GM06990 (cell line): ENCODE data around the gene AK3.
"Not testable (repeated sequence)": the region's sequence is repeated elsewhere in the genome, so short reads cannot be mapped to it uniquely, and the experiment has no call there.

ENCODE experiments used
- DNase-seq: peaks from one replicate; pipeline ENCODE4 v3.0.0-alpha.2; 2011; ENCODE audit not compliant: insufficient read length; ENCODE audit errors: extremely low read depth
- H3K27me3 ChIP-seq: replicated peaks from 2 replicates; pipeline ENCODE4 v1.6.0; 2011; ENCODE audit warnings: low read length; ENCODE audit not compliant: control insufficient read depth, insufficient read depth
- H3K36me3 ChIP-seq: 2 replicates; pipeline ENCODE4 v1.5.1; 2011; ENCODE audit warnings: low read length; ENCODE audit not compliant: control insufficient read depth, insufficient read depth
- H3K4me3 ChIP-seq: replicated peaks from 2 replicates; pipeline ENCODE4 v1.5.1; 2011; ENCODE audit warnings: low read depth, mild to moderate bottlenecking, control low read depth, low read length
- TF ChIP-seq, protein P1 (sequence below): IDR thresholded peaks from 2 replicates; pipeline ENCODE4 v1.5.1; 2011; ENCODE audit warnings: low read length, control low read depth, mild to moderate bottlenecking, inconsistent platforms; ENCODE audit not compliant: insufficient read depth, poor library complexity, severe bottlenecking

Gene AK3

DNA sequence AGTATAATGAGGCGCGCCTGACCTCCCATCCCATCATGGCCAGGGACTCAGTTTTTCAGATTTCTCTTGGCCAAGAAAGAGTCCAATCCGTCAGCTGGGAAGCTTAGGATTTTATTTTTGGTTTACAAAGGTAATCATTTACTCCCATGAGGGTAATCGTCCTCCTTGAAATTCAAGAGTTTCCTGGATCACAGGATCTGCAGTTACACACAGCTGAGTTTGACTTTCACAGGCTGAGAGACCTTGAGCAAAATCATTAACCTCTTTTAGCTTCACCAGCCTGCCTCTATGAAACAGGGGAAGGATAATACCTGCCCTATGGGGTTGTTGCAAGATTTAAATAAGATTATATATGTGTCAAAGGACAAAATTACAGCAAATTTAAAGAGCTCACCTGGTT, 15.4 kb upstream of the AK3 start:
- no peak overlapping the region for H3K4me3 ChIP-seq
- TF ChIP-seq, protein P1, sequence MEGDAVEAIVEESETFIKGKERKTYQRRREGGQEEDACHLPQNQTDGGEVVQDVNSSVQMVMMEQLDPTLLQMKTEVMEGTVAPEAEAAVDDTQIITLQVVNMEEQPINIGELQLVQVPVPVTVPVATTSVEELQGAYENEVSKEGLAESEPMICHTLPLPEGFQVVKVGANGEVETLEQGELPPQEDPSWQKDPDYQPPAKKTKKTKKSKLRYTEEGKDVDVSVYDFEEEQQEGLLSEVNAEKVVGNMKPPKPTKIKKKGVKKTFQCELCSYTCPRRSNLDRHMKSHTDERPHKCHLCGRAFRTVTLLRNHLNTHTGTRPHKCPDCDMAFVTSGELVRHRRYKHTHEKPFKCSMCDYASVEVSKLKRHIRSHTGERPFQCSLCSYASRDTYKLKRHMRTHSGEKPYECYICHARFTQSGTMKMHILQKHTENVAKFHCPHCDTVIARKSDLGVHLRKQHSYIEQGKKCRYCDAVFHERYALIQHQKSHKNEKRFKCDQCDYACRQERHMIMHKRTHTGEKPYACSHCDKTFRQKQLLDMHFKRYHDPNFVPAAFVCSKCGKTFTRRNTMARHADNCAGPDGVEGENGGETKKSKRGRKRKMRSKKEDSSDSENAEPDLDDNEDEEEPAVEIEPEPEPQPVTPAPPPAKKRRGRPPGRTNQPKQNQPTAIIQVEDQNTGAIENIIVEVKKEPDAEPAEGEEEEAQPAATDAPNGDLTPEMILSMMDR = no peak
- no peak for DNase-seq
- H3K27me3 ChIP-seq = no peaks in the 10 kb centered on the region
- H3K36me3 ChIP-seq = no peaks in the 10 kb centered on the region

DNA sequence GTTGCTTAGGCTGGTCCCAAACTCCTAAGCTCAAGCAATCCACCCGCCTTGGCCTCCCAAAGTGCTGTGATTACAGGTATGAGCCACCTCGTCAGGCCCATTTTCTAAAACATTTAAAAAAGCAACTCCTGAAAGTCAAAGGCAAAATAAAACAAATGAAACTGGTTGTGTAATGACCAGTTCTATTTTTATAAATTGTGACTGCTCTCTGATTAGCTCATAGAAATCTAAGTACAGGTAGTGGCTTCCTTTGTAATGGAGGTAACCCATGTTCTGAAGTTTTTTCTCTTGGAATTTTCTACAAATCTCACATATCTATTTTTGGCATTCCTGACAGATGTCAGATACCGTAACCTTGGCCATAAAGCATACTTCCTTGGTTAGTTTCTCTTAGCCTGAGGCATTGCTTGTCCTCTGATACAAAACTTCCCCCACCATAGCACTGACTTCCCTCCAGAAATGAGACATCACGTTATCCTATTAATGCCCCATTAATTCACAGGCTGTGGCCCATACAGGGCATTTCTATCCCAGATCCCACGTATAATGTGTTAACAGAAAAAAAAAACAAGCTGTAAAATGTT, 14.1 kb upstream of the AK3 start:
- Histone ChIP-seq H3K36me3 (no peaks in the 10 kb centered on the region), H3K4me3 (no peak overlapping the region), H3K27me3 (no peaks in the 10 kb centered on the region)
- TF ChIP-seq, protein P1 = no peak
- DNase-seq = no peak

DNA sequence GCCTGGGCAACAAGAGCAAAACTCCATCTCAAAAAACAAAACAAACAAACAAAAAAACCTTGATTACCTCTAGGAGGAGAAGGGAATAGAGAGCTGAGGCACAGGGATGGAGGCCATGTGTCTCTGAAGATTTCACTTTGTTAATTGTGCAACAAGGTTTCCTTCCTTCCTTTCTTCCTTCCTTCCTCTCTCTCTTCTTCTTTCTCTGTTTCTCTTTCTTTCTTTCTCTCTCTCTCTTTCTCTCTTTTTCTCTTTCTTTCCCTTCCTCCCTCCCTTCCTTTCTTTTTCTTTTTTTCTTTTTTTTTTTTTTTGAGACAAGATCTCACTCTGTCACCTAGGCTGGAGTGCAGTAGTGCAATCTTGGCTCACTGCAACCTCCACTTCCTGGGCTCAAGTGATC, 13.5 kb upstream of the AK3 start:
- not testable (repeated sequence) for H3K27me3 ChIP-seq, H3K36me3 ChIP-seq, H3K4me3 ChIP-seq, DNase-seq

DNA sequence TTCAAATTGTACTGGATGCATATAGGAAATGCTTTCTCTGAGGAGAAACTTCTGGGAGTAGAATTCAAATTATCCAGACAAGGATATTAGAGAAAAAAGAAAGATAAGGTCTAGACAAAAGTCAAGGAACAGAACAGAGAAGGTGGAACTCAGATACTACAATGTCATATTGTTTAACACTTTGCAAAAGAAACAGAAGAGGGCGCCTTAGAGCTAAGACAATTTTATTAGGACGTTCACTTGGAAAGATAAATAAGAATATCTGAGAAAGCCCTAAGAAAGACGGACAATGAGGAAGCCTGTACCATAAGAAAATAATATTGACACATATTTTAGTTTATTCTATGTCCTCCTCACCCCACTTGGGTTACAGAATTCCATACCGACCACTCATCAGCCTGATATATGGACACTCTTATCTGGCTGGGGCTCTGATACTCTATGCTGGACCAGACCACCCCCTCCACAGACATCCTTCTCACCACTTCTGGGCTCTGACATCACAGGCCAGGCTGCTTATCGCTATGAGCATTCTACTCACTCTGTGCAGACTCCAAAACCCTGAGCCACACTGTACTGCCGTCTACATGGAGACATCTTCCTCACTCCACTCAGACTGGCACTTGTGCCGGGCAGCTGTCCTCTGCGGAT, 9.1 kb upstream of the AK3 start:
- no peaks in the 10 kb centered on the region for H3K27me3 ChIP-seq
- TF ChIP-seq, protein P1 = peak; percentile 48
- DNase-seq = no peak
- no peak overlapping the region for H3K4me3 ChIP-seq
- H3K36me3 ChIP-seq = no peaks in the 10 kb centered on the region

DNA sequence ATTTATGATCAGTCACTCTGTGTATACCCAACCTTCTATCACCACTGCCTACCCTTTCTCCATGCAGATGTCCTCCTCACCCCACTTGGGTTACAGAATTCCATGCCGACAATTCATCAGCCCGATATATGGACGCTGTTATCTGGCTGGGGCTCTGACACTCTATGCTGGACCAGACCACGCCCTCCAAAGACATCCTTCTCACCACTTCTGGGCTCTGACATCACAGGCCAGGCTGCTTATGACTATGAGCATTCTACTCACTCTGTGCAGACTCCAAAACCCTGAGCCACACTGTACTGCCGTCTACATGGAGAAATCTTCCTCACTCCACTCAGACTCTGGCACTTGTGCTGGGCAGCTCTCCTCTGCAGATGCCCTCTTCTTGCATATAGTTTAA, 7.6 kb upstream of the AK3 start:
- DNase-seq = no peak
- Histone ChIP-seq H3K4me3 (no peak overlapping the region), H3K36me3 (no peaks in the 10 kb centered on the region), H3K27me3 (no peaks in the 10 kb centered on the region)
- TF ChIP-seq, protein P1 = no peak

DNA sequence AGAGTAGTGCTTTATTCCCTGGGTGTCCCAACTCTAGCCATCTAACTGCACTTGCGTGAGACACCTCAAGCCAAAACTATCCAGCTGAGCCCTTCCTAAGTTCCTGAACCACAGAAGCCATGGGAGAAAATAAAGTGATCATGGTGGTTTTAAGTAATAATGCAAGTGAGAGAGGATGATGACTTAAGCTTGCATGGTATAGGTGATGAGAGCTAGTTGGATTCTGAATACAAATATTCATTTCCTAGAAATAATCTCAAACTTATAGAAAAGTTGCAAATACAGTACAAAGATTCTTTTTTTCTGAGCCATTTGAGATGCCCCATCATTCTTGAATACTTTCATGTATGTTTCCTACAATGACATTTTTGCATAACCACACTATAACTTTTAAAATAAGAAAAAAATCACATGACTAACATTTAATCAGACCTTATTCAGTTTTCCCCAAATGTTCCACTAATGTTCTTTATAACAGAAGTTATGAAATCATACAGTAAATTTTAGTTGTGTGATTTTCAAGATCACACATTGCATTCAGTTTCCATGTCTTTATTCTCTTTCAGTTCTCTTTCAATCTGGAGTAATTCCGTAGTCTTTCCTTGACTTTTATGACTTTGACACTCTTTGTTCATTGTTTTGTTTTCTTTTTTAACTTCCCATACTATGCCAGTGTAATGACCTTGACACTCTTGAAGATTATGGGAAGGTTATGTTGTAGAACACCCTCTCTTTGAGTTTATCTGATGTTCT, 5.5 kb upstream of the AK3 start:
- DNase-seq = no peak
- TF ChIP-seq, protein P1 = no peak
- Histone ChIP-seq H3K4me3 (no peak overlapping the region), H3K36me3 (no peaks in the 10 kb centered on the region), H3K27me3 (no peaks in the 10 kb centered on the region)
